HepG2 (cell line): ENCODE data around the gene HLF. TPM values are rescaled to one million over a fixed set of nuclear protein-coding genes. Genes with fewer than 3 reads are reported as not detected.
A peak's percentile ranks its signal among the peaks of the same experiment; 100 is the strongest.

Experiments used
- ATAC-seq: fragments of 200-7000 bp; cut with Tn5 transposase; 3 replicates; pipeline ENCODE4 v1.9.1; 2020; ENCODE audit warnings: mild to moderate bottlenecking, moderate library complexity
- BruUV-seq: library from RNA; stranded (reverse); fragments of 400-500 nt; replicated peaks from 2 replicates; lab custom pipeline; 2021; lab: Mats Ljungman, UMichigan
- CTCF ChIA-PET: fragments of 300-600 bp; formaldehyde crosslinking; extraction: SDS; loops from one replicate; lab custom pipeline; 2021; ENCODE audit warnings: low total read pairs, inconsistent platforms, low intra/inter-chr PET ratio; lab: Yijun Ruan, JAX
- POLR2A ChIA-PET: fragments of 350-600 bp; sonication (Branson Sonifier 250); formaldehyde crosslinking; loops from one replicate; lab custom pipeline; 2020; ENCODE audit warnings: antibody characterized with exemption, inconsistent platforms; lab: Yijun Ruan, JAX
- DNase-seq: peaks from one replicate; pipeline ENCODE4 v3.0.0-alpha.2; 2015; ENCODE audit warnings: low spot score
- FAIRE-seq: peaks from 3 replicates; lab custom pipeline; 2011; peaks lifted over from hg19 to GRCh38; lab: Jason Lieb, UNC
- H2AFZ ChIP-seq: one replicate; pipeline ENCODE4 v1.6.1; 2011; ENCODE audit warnings: low read length, inconsistent platforms
- H3K27ac ChIP-seq: fragments of 300-600 bp; 3 replicates; pipeline ENCODE4 v1.8.0; 2011; ENCODE audit warnings: mixed run types, mild to moderate bottlenecking, mixed read lengths, low read length, inconsistent platforms; ENCODE audit not compliant: insufficient read depth; ENCODE audit errors: extremely low read length
- H3K27me3 ChIP-seq, 2 experiments: fragments of 200-600 bp in 1 of 2; 2 replicates in 1 of 2; 3 replicates in 1 of 2; pipeline versions ENCODE4 v1.6.0 to v1.8.0; 2011; ENCODE audit warnings: low read length in 2 of 2, mild to moderate bottlenecking in 2 of 2, moderate library complexity in 2 of 2, inconsistent platforms in 1 of 2; ENCODE audit not compliant: insufficient read depth in 2 of 2, control insufficient read depth in 1 of 2
- H3K36me3 ChIP-seq, 2 experiments: fragments of 200-600 bp in 1 of 2; replicated peaks in 1 of 2; 2 replicates in 1 of 2; 3 replicates in 1 of 2; pipeline versions ENCODE4 v1.5.1 to v1.8.0; 2011; ENCODE audit warnings: low read length in 2 of 2, inconsistent platforms in 1 of 2; ENCODE audit not compliant: insufficient read depth in 2 of 2, control insufficient read depth in 1 of 2
- H3K4me1 ChIP-seq: 2 replicates; pipeline ENCODE4 v1.5.1; 2012; ENCODE audit warnings: low read length, inconsistent platforms; ENCODE audit not compliant: insufficient read depth
- H3K4me2 ChIP-seq: 2 replicates; pipeline ENCODE4 v1.6.0; 2011; ENCODE audit warnings: low read depth, low read length, inconsistent platforms
- H3K4me3 ChIP-seq, 3 experiments: fragments of 200-600 bp in 1 of 3; sonication (generic), shearing (Covaris generic) in 1 of 3; replicated peaks in 1 of 3; 2 replicates each; pipeline ENCODE4 v1.5.1; 2011 to 2016; ENCODE audit warnings: low read length in 3 of 3, inconsistent platforms in 2 of 3, low read depth in 2 of 3, mild to moderate bottlenecking in 2 of 3, control low read depth in 1 of 3, mixed read lengths in 1 of 3; ENCODE audit not compliant: insufficient read depth in 1 of 3
- H3K79me2 ChIP-seq: one replicate; pipeline ENCODE4 v1.6.1; 2011; ENCODE audit warnings: low read length, inconsistent platforms; ENCODE audit not compliant: insufficient read depth
- H3K9ac ChIP-seq: 2 replicates; pipeline ENCODE4 v1.6.0; 2011; ENCODE audit warnings: mild to moderate bottlenecking, low read depth, low read length, inconsistent platforms; ENCODE audit not compliant: insufficient read depth
- H3K9me3 ChIP-seq: 2 replicates; pipeline ENCODE4 v1.5.1; 2012; ENCODE audit warnings: mild to moderate bottlenecking, low read length
- H4K20me1 ChIP-seq: 2 replicates; pipeline ENCODE4 v1.6.0; 2011; ENCODE audit warnings: inconsistent platforms, mild to moderate bottlenecking, low read length, moderate library complexity; ENCODE audit not compliant: insufficient read depth
- ATAD3A ChIP-seq: sonication (generic); formaldehyde crosslinking; IDR thresholded peaks from 2 replicates; pipeline ENCODE4 v1.4.0; 2020; ENCODE audit warnings: missing genetic modification reagents
- BHLHE40 ChIP-seq: IDR thresholded peaks from 2 replicates; pipeline ENCODE4 v1.6.1; 2011; ENCODE audit warnings: low read length, improper control_type of control experiment
- EP300 ChIP-seq, 3 experiments: sonication (generic) in 1 of 3; formaldehyde crosslinking in 1 of 3; IDR thresholded peaks; 2 replicates each; pipeline versions ENCODE4 v1.5.1 to v1.6.1; 2011 to 2020; ENCODE audit warnings: low read depth in 2 of 3, low read length in 2 of 3, borderline replicate concordance in 1 of 3, improper control_type of control experiment in 1 of 3, mild to moderate bottlenecking in 1 of 3, missing genetic modification reagents in 1 of 3, moderate library complexity in 1 of 3
- ESRRA ChIP-seq: sonication (generic); formaldehyde crosslinking; IDR thresholded peaks from 2 replicates; pipeline ENCODE4 v1.5.1; 2020; ENCODE audit warnings: mild to moderate bottlenecking, low read depth, missing genetic modification reagents
- FOSL2 ChIP-seq: sonication (generic); formaldehyde crosslinking; IDR thresholded peaks from 2 replicates; pipeline ENCODE4 v1.4.0; 2020; ENCODE audit warnings: missing genetic modification reagents
- FOXO1 ChIP-seq: sonication (generic); formaldehyde crosslinking; IDR thresholded peaks from 2 replicates; pipeline ENCODE4 v1.4.0; 2020; ENCODE audit warnings: missing genetic modification reagents
- GABPA ChIP-seq, 2 experiments: IDR thresholded peaks; 2 replicates each; pipeline ENCODE4 v1.6.1; 2011 to 2016; ENCODE audit warnings: low read depth in 2 of 2, low read length in 1 of 2, missing biosample characterization in 1 of 2, missing genetic modification characterization in 1 of 2
- HCFC1 ChIP-seq: fragments of 150-350 bp; IDR thresholded peaks from 2 replicates; pipeline ENCODE4 v1.6.1; 2014; ENCODE audit warnings: low read depth, low read length
- JUNB ChIP-seq: sonication (generic); formaldehyde crosslinking; IDR thresholded peaks from 2 replicates; pipeline ENCODE4 v1.8.0; 2022; ENCODE audit warnings: missing genetic modification reagents, mild to moderate bottlenecking, borderline replicate concordance
- NFKBIZ ChIP-seq: IDR thresholded peaks from 2 replicates; pipeline ENCODE4 v1.6.1; 2018; ENCODE audit warnings: missing genetic modification reagents, missing compliant biosample characterization
- PAF1 ChIP-seq: IDR thresholded peaks from 2 replicates; pipeline ENCODE4 v1.6.1; 2016; ENCODE audit warnings: missing genetic modification reagents, missing compliant biosample characterization
- PLSCR1 ChIP-seq: sonication (generic); formaldehyde crosslinking; IDR thresholded peaks from 2 replicates; pipeline ENCODE4 v1.5.0; 2020; ENCODE audit warnings: missing genetic modification reagents, mild to moderate bottlenecking, borderline replicate concordance
- POLR2AphosphoS2 ChIP-seq: IDR thresholded peaks from 2 replicates; pipeline ENCODE4 v1.6.1; 2011; ENCODE audit warnings: low read depth, low read length, improper control_type of control experiment
- SMARCC2 ChIP-seq: fragments of 450-650 bp; IDR thresholded peaks from 2 replicates; pipeline ENCODE4 v1.6.1; 2017; ENCODE audit warnings: antibody characterized with exemption, mild to moderate bottlenecking
- XBP1 ChIP-seq: sonication (generic); formaldehyde crosslinking; IDR thresholded peaks from 2 replicates; pipeline ENCODE4 v1.5.0; 2020; ENCODE audit warnings: missing genetic modification reagents
- ZMYM2 ChIP-seq: sonication (generic); formaldehyde crosslinking; IDR thresholded peaks from 2 replicates; pipeline ENCODE4 v1.8.0; 2022; ENCODE audit warnings: mild to moderate bottlenecking, missing genetic modification reagents
- ZNF18 ChIP-seq: sonication (generic); formaldehyde crosslinking; IDR thresholded peaks from 2 replicates; pipeline ENCODE4 v1.8.0; 2022; ENCODE audit warnings: mild to moderate bottlenecking, missing genetic modification reagents; ENCODE audit not compliant: insufficient replicate concordance
- ZNF317 ChIP-seq: sonication (generic); formaldehyde crosslinking; IDR thresholded peaks from 2 replicates; pipeline ENCODE4 v1.5.0; 2020; ENCODE audit warnings: mild to moderate bottlenecking, missing genetic modification reagents
- ZNF34 ChIP-seq: sonication (generic); formaldehyde crosslinking; IDR thresholded peaks from 2 replicates; pipeline ENCODE4 v1.4.0; 2020; ENCODE audit warnings: mild to moderate bottlenecking, missing genetic modification reagents, borderline replicate concordance
- ZNF431 ChIP-seq: sonication (generic); formaldehyde crosslinking; IDR thresholded peaks from 2 replicates; pipeline ENCODE4 v1.9.0; 2022; ENCODE audit warnings: missing genetic modification reagents, low read depth, mild to moderate bottlenecking, borderline replicate concordance
- ZNF460 ChIP-seq: sonication (generic); formaldehyde crosslinking; IDR thresholded peaks from 2 replicates; pipeline ENCODE4 v1.5.1; 2020; ENCODE audit warnings: missing genetic modification reagents, mild to moderate bottlenecking, borderline replicate concordance
- ZNF567 ChIP-seq: sonication (generic); formaldehyde crosslinking; IDR thresholded peaks from 2 replicates; pipeline ENCODE4 v1.8.1; 2023; ENCODE audit warnings: mild to moderate bottlenecking, missing genetic modification reagents, borderline replicate concordance
- ZNF75D ChIP-seq: sonication (generic); formaldehyde crosslinking; IDR thresholded peaks from 2 replicates; pipeline ENCODE4 v1.8.1; 2023; ENCODE audit warnings: missing genetic modification reagents, mild to moderate bottlenecking, borderline replicate concordance
- WGBS: methylation state at CpG from one replicate; pipeline ENCODE4 v1.1.6; 2017; ENCODE audit warnings: low lambda C conversion rate; 5-methylcytosine and 5-hydroxymethylcytosine counted together
- in situ Hi-C: cut with HindIII; loops from 2 replicates; pipeline ENCODE4 v1.10.0; 2017; ENCODE audit warnings: low pct_unique_long_range_greater_than_20kb; ENCODE audit not compliant: extremely low pct_ligation_motif_present
- intact Hi-C: fragments of 100-400 bp; cut with micrococcal nuclease; formaldehyde crosslinking; loops from one replicate; pipeline ENCODE4 v1.10.0; 2022; ENCODE audit not compliant: unreplicated experiment
- polyA plus RNA-seq, 8 experiments: library from polyadenylated mRNA; depleted of rRNA in 3 of 8; stranded (reverse) in 7 of 8; unstranded in 1 of 8; fragments of >200 nt; fragmentation: Illumina TruSeq in 4 of 8; extraction: Trizol in 4 of 8; gene quantifications; 2 replicates each; pipeline versions ENCODE4 v1.2.1 to v1.2.3, GENCODE V29; 2011 to 2016; ENCODE audit warnings: low read depth in 4 of 8, missing spikeins in 1 of 8, mixed read lengths in 1 of 8; ENCODE audit not compliant: insufficient read depth in 1 of 8
- total RNA-seq, 5 experiments: library from RNA; depleted of rRNA; stranded (reverse); fragments of >200 nt; fragmentation: Illumina TruSeq; extraction: Trizol; gene quantifications; 2 replicates each; pipeline ENCODE4 v1.2.3, GENCODE V29; 2016; ENCODE audit warnings: low read depth in 1 of 5
- TF ChIP-seq, protein P1 (sequence below): sonication (generic); formaldehyde crosslinking; IDR thresholded peaks from 2 replicates; pipeline ENCODE4 v1.8.0; 2022; ENCODE audit warnings: mild to moderate bottlenecking, missing genetic modification reagents

HLF gene
- total and polyA plus RNA-seq, 2 of the 13 experiments (the other 11 are each of a cell fraction or from before 2014, with no cell fraction given) = 202 to 346 TPM

DNA sequence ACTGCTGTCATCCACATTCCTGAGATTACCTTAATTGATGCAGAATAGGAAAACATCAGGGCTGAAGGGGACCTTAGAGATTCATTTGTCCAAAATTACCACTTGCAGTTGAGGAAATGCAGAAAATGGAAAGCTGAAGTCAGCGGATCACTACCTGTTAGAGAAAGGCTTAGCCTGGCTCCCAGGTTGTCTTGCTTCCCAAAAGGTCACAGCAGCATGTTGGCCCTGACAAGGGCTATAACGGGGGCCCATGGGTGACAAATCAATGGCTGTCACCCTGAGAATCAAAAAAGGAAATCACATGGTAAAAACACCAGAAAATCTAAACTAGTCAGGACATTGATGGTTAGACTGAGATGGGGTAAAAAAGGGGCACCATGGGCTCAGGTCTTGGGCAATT is 51.7 kb downstream of the HLF start:
- H2AFZ ChIP-seq = no peak overlapping the region
- H3K9me3 ChIP-seq = no peaks in the 10 kb centered on the region
- peaks cover 66% of the 10 kb centered on the region for H3K79me2 ChIP-seq
- no peak overlapping the region for H3K4me2 ChIP-seq
- H3K27ac ChIP-seq = no peak overlapping the region
- CTCF ChIA-PET = no interaction called here
- peaks cover 86% of the 10 kb centered on the region for H4K20me1 ChIP-seq
- POLR2A ChIA-PET = no interaction called here
- H3K4me3 ChIP-seq = no peak overlapping the region
- no peak overlapping the region for H3K9ac ChIP-seq
- H3K27me3 ChIP-seq = no peaks in the 10 kb centered on the region
- H3K36me3 ChIP-seq = peaks cover 51 to 97% of the 10 kb centered on the region in 2 experiments
- H3K4me1 ChIP-seq = peaks cover 34% of the 10 kb centered on the region
- in situ Hi-C loops (no loop called here), intact Hi-C loops (no loop called here)
- 99% methylated on average over 2 of the region's 2 CpGs for WGBS
- DNase-seq (no peak), FAIRE-seq (no peak), ATAC-seq (no peak)
- no TSS peak for BruUV-seq
- no peak for TF ChIP-seq NFKBIZ
- 0 out of 2 replicates have a peak, but pooled peaks have one; percentile 63 for TF ChIP-seq PAF1 (CRISPR knock-in tag)
- no peak for TF ChIP-seq ZNF34 (CRISPR knock-in tag)
- no peak for TF ChIP-seq ZNF317 (CRISPR knock-in tag)
- TF ChIP-seq FOXO1 (CRISPR knock-in tag) = no peak
- no peak for TF ChIP-seq EP300 (IDR thresholded peaks at IDR 0.05; ENCODE audit: low read depth in 2 of 2, low read length in 2 of 2)
- no peak for TF ChIP-seq EP300 (CRISPR knock-in tag; IDR thresholded peaks at IDR 0.05; ENCODE audit: borderline replicate concordance)
- TF ChIP-seq SMARCC2 = no peak
- TF ChIP-seq ESRRA (CRISPR knock-in tag) = no peak
- TF ChIP-seq PLSCR1 (CRISPR knock-in tag) = no peak
- TF ChIP-seq ZNF431 = no peak
- TF ChIP-seq ATAD3A = no peak
- TF ChIP-seq HCFC1 = no peak
- no peak for TF ChIP-seq BHLHE40
- TF ChIP-seq XBP1 (CRISPR knock-in tag) = no peak
- peak; percentile 25; the same call in 1 of the 2 replicates for TF ChIP-seq POLR2AphosphoS2
- no peak for TF ChIP-seq GABPA (IDR thresholded peaks at IDR 0.05; ENCODE audit: low read depth, low read length)
- no peak for TF ChIP-seq GABPA (CRISPR knock-in tag; IDR thresholded peaks at IDR 0.05; ENCODE audit: low read depth)
- TF ChIP-seq, protein P1, sequence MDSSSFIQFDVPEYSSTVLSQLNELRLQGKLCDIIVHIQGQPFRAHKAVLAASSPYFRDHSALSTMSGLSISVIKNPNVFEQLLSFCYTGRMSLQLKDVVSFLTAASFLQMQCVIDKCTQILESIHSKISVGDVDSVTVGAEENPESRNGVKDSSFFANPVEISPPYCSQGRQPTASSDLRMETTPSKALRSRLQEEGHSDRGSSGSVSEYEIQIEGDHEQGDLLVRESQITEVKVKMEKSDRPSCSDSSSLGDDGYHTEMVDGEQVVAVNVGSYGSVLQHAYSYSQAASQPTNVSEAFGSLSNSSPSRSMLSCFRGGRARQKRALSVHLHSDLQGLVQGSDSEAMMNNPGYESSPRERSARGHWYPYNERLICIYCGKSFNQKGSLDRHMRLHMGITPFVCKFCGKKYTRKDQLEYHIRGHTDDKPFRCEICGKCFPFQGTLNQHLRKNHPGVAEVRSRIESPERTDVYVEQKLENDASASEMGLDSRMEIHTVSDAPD (CRISPR knock-in tag) = no peak
- no peak for TF ChIP-seq ZMYM2 (CRISPR knock-in tag)
- TF ChIP-seq ZNF567 (CRISPR knock-in tag) = no peak
- TF ChIP-seq ZNF18 (CRISPR knock-in tag) = no peak
- TF ChIP-seq JUNB = no peak
- TF ChIP-seq ZNF75D (CRISPR knock-in tag) = no peak
- TF ChIP-seq ZNF460 = no peak
- TF ChIP-seq FOSL2 (CRISPR knock-in tag) = no peak
